ENCODE data around the gene ADAMTSL1.

DNA sequence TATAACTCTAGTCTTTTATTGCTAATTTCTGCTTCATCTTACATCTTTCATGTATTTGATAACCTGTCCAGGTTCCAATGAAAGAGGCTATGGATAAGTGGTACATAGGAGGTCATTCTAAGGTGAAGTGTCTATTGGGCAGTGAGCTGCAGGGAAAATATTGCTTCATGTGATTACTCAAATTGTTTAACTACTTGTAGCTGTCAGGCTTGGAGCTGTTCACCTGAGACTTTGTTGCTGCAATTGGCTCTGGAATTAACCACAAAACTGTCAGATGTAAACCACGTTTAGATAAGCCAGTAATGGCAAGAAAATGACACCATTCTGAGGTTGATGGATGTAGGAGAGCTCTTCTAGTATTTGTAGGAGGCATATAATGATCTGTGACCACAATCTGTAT, 26.0 kb downstream of the ADAMTSL1 start:
- TF ChIP-seq, protein P1, sequence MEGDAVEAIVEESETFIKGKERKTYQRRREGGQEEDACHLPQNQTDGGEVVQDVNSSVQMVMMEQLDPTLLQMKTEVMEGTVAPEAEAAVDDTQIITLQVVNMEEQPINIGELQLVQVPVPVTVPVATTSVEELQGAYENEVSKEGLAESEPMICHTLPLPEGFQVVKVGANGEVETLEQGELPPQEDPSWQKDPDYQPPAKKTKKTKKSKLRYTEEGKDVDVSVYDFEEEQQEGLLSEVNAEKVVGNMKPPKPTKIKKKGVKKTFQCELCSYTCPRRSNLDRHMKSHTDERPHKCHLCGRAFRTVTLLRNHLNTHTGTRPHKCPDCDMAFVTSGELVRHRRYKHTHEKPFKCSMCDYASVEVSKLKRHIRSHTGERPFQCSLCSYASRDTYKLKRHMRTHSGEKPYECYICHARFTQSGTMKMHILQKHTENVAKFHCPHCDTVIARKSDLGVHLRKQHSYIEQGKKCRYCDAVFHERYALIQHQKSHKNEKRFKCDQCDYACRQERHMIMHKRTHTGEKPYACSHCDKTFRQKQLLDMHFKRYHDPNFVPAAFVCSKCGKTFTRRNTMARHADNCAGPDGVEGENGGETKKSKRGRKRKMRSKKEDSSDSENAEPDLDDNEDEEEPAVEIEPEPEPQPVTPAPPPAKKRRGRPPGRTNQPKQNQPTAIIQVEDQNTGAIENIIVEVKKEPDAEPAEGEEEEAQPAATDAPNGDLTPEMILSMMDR (IDR thresholded peaks at IDR 0.05 in 2 of 3, conservative IDR thresholded peaks at IDR 0.05 in 1 of 3; ENCODE audit: borderline replicate concordance in 1 of 3, insufficient read depth in 1 of 3, low read depth in 2 of 3, low read length in 2 of 3): no peak
- no peak for TF ChIP-seq MAX (IDR thresholded peaks at IDR 0.05)
- TF ChIP-seq EZH2 (IDR thresholded peaks at IDR 0.05): no peak
- TF ChIP-seq CEBPB (IDR thresholded peaks at IDR 0.05; ENCODE audit: low read depth): no peak
- no peak for TF ChIP-seq TCF7L2 (IDR thresholded peaks at IDR 0.05; ENCODE audit: borderline replicate concordance, extremely low read depth, insufficient read depth, insufficient read length)
- TF ChIP-seq POLR2A (IDR thresholded peaks at IDR 0.05; ENCODE audit: borderline replicate concordance, extremely low read depth, insufficient read depth, insufficient read length): no peak
